HepG2 (cell line): Measurements from ENCODE around the gene NET1. TPM values are rescaled to one million over a fixed set of nuclear protein-coding genes. Genes with fewer than 3 reads are reported as not detected.

ENCODE experiments used
- ATAC-seq: fragments of 200-7000 bp; cut with Tn5 transposase; 3 replicates; pipeline ENCODE4 v1.9.1; 2020; ENCODE audit warnings: mild to moderate bottlenecking, moderate library complexity
- BruUV-seq: library from RNA; stranded (reverse); fragments of 400-500 nt; replicated peaks from 2 replicates; lab custom pipeline; 2021; lab: Mats Ljungman, UMichigan
- CTCF ChIA-PET: fragments of 300-600 bp; formaldehyde crosslinking; extraction: SDS; loops from one replicate; lab custom pipeline; 2021; ENCODE audit warnings: low total read pairs, inconsistent platforms, low intra/inter-chr PET ratio; lab: Yijun Ruan, JAX
- POLR2A ChIA-PET: fragments of 350-600 bp; sonication (Branson Sonifier 250); formaldehyde crosslinking; loops from one replicate; lab custom pipeline; 2020; ENCODE audit warnings: antibody characterized with exemption, inconsistent platforms; lab: Yijun Ruan, JAX
- DNase-seq: peaks from one replicate; pipeline ENCODE4 v3.0.0-alpha.2; 2015; ENCODE audit warnings: low spot score
- FAIRE-seq: peaks from 3 replicates; lab custom pipeline; 2011; peaks lifted over from hg19 to GRCh38; lab: Jason Lieb, UNC
- H2AFZ ChIP-seq: one replicate; pipeline ENCODE4 v1.6.1; 2011; ENCODE audit warnings: low read length, inconsistent platforms
- H3K27ac ChIP-seq: fragments of 300-600 bp; 3 replicates; pipeline ENCODE4 v1.8.0; 2011; ENCODE audit warnings: mixed run types, mild to moderate bottlenecking, mixed read lengths, low read length, inconsistent platforms; ENCODE audit not compliant: insufficient read depth; ENCODE audit errors: extremely low read length
- H3K27me3 ChIP-seq, 2 experiments: fragments of 200-600 bp in 1 of 2; 2 replicates in 1 of 2; 3 replicates in 1 of 2; pipeline versions ENCODE4 v1.6.0 to v1.8.0; 2011; ENCODE audit warnings: low read length in 2 of 2, mild to moderate bottlenecking in 2 of 2, moderate library complexity in 2 of 2, inconsistent platforms in 1 of 2; ENCODE audit not compliant: insufficient read depth in 2 of 2, control insufficient read depth in 1 of 2
- H3K36me3 ChIP-seq, 2 experiments: fragments of 200-600 bp in 1 of 2; replicated peaks in 1 of 2; 2 replicates in 1 of 2; 3 replicates in 1 of 2; pipeline versions ENCODE4 v1.5.1 to v1.8.0; 2011; ENCODE audit warnings: low read length in 2 of 2, inconsistent platforms in 1 of 2; ENCODE audit not compliant: insufficient read depth in 2 of 2, control insufficient read depth in 1 of 2
- H3K4me1 ChIP-seq: 2 replicates; pipeline ENCODE4 v1.5.1; 2012; ENCODE audit warnings: low read length, inconsistent platforms; ENCODE audit not compliant: insufficient read depth
- H3K4me2 ChIP-seq: 2 replicates; pipeline ENCODE4 v1.6.0; 2011; ENCODE audit warnings: low read depth, low read length, inconsistent platforms
- H3K4me3 ChIP-seq, 3 experiments: fragments of 200-600 bp in 1 of 3; sonication (generic), shearing (Covaris generic) in 1 of 3; replicated peaks in 1 of 3; 2 replicates each; pipeline ENCODE4 v1.5.1; 2011 to 2016; ENCODE audit warnings: low read length in 3 of 3, inconsistent platforms in 2 of 3, low read depth in 2 of 3, mild to moderate bottlenecking in 2 of 3, control low read depth in 1 of 3, mixed read lengths in 1 of 3; ENCODE audit not compliant: insufficient read depth in 1 of 3
- H3K79me2 ChIP-seq: one replicate; pipeline ENCODE4 v1.6.1; 2011; ENCODE audit warnings: low read length, inconsistent platforms; ENCODE audit not compliant: insufficient read depth
- H3K9ac ChIP-seq: 2 replicates; pipeline ENCODE4 v1.6.0; 2011; ENCODE audit warnings: mild to moderate bottlenecking, low read depth, low read length, inconsistent platforms; ENCODE audit not compliant: insufficient read depth
- H3K9me3 ChIP-seq: 2 replicates; pipeline ENCODE4 v1.5.1; 2012; ENCODE audit warnings: mild to moderate bottlenecking, low read length
- H4K20me1 ChIP-seq: 2 replicates; pipeline ENCODE4 v1.6.0; 2011; ENCODE audit warnings: inconsistent platforms, mild to moderate bottlenecking, low read length, moderate library complexity; ENCODE audit not compliant: insufficient read depth
- ARID4A ChIP-seq: sonication (generic); formaldehyde crosslinking; IDR thresholded peaks from 2 replicates; pipeline ENCODE4 v1.5.0; 2020; ENCODE audit warnings: mild to moderate bottlenecking, missing genetic modification reagents, borderline replicate concordance
- HOXA9 ChIP-seq: sonication (generic); formaldehyde crosslinking; IDR thresholded peaks from 2 replicates; pipeline ENCODE4 v1.8.1; 2022; ENCODE audit warnings: missing genetic modification reagents, mild to moderate bottlenecking, moderate library complexity, borderline replicate concordance
- KDM5A ChIP-seq: fragments of 200-600 bp; sonication (generic); IDR thresholded peaks from 2 replicates; pipeline ENCODE4 v1.7.0; 2018; ENCODE audit warnings: antibody characterized with exemption, mild to moderate bottlenecking, low read length, borderline replicate concordance
- MED13 ChIP-seq: sonication (generic); formaldehyde crosslinking; IDR thresholded peaks from 2 replicates; pipeline ENCODE4 v1.5.0; 2020; ENCODE audit warnings: missing genetic modification reagents
- MED8 ChIP-seq: sonication (generic); formaldehyde crosslinking; IDR thresholded peaks from 2 replicates; pipeline ENCODE4 v1.8.1; 2023; ENCODE audit warnings: mild to moderate bottlenecking, missing genetic modification reagents; ENCODE audit not compliant: insufficient replicate concordance
- NFIB ChIP-seq: sonication (generic); formaldehyde crosslinking; IDR thresholded peaks from 2 replicates; pipeline ENCODE4 v1.9.0; 2021; ENCODE audit warnings: missing genetic modification reagents, mild to moderate bottlenecking, borderline replicate concordance
- NR2F6 ChIP-seq, 2 experiments: IDR thresholded peaks; 2 replicates each; pipeline ENCODE4 v1.6.1; 2016; ENCODE audit warnings: antibody characterized with exemption in 1 of 2, mild to moderate bottlenecking in 1 of 2
- RFX3 ChIP-seq: IDR thresholded peaks from 2 replicates; pipeline ENCODE4 v1.6.1; 2016; ENCODE audit warnings: missing biosample characterization, missing genetic modification reagents
- SIN3B ChIP-seq: fragments of 150-350 bp; IDR thresholded peaks from 2 replicates; pipeline ENCODE4 v1.6.1; 2014; ENCODE audit warnings: low read length
- YY1 ChIP-seq: IDR thresholded peaks from 2 replicates; pipeline ENCODE4 v1.6.1; 2011; ENCODE audit warnings: low read length, low read depth, moderate library complexity, mild to moderate bottlenecking; ENCODE audit not compliant: insufficient read depth, insufficient replicate concordance
- ZNF33A ChIP-seq: sonication (generic); formaldehyde crosslinking; IDR thresholded peaks from 2 replicates; pipeline ENCODE4 v1.5.1; 2020; ENCODE audit warnings: missing genetic modification reagents, mild to moderate bottlenecking, moderate library complexity, borderline replicate concordance
- ZNF569 ChIP-seq: sonication (generic); formaldehyde crosslinking; IDR thresholded peaks from 2 replicates; pipeline ENCODE4 v1.5.0; 2020; ENCODE audit warnings: mild to moderate bottlenecking, missing genetic modification reagents, moderate library complexity, borderline replicate concordance
- ZNF614 ChIP-seq: IDR thresholded peaks from 2 replicates; pipeline ENCODE4 v1.6.1; 2018; ENCODE audit warnings: missing biosample characterization, missing genetic modification reagents, inconsistent platforms, borderline replicate concordance
- ZNF615 ChIP-seq: sonication (generic); formaldehyde crosslinking; IDR thresholded peaks from 2 replicates; pipeline ENCODE4 v1.5.0; 2020; ENCODE audit warnings: mild to moderate bottlenecking, missing genetic modification reagents, borderline replicate concordance
- ZNF790 ChIP-seq: sonication (generic); formaldehyde crosslinking; IDR thresholded peaks from 2 replicates; pipeline ENCODE4 v1.8.0; 2022; ENCODE audit warnings: missing genetic modification reagents, mild to moderate bottlenecking, borderline replicate concordance
- WGBS: methylation state at CpG from one replicate; pipeline ENCODE4 v1.1.6; 2017; ENCODE audit warnings: low lambda C conversion rate; 5-methylcytosine and 5-hydroxymethylcytosine counted together
- in situ Hi-C: cut with HindIII; loops from 2 replicates; pipeline ENCODE4 v1.10.0; 2017; ENCODE audit warnings: low pct_unique_long_range_greater_than_20kb; ENCODE audit not compliant: extremely low pct_ligation_motif_present
- intact Hi-C: fragments of 100-400 bp; cut with micrococcal nuclease; formaldehyde crosslinking; loops from one replicate; pipeline ENCODE4 v1.10.0; 2022; ENCODE audit not compliant: unreplicated experiment
- polyA plus RNA-seq, 8 experiments: library from polyadenylated mRNA; depleted of rRNA in 3 of 8; stranded (reverse) in 7 of 8; unstranded in 1 of 8; fragments of >200 nt; fragmentation: Illumina TruSeq in 4 of 8; extraction: Trizol in 4 of 8; gene quantifications; 2 replicates each; pipeline versions ENCODE4 v1.2.1 to v1.2.3, GENCODE V29; 2011 to 2016; ENCODE audit warnings: low read depth in 4 of 8, missing spikeins in 1 of 8, mixed read lengths in 1 of 8; ENCODE audit not compliant: insufficient read depth in 1 of 8
- total RNA-seq, 5 experiments: library from RNA; depleted of rRNA; stranded (reverse); fragments of >200 nt; fragmentation: Illumina TruSeq; extraction: Trizol; gene quantifications; 2 replicates each; pipeline ENCODE4 v1.2.3, GENCODE V29; 2016; ENCODE audit warnings: low read depth in 1 of 5

The NET1 gene
- total and polyA plus RNA-seq, 2 of the 13 experiments (the other 11 are each of a cell fraction or from before 2014, with no cell fraction given) = 48.1 to 65.8 TPM

- H3K9ac ChIP-seq = no peak overlapping the region
- peaks cover 7% of the 10 kb centered on the region for H3K9me3 ChIP-seq
- H3K27ac ChIP-seq = no peak overlapping the region
- FAIRE-seq = no peak
- intact Hi-C loops = no loop called here
- no TSS peak for BruUV-seq
- peaks cover 5 to 7% of the 10 kb centered on the region in 2 experiments; a peak in 3 of 5 replicates for H3K27me3 ChIP-seq
- H3K4me2 ChIP-seq = no peak overlapping the region
- no peak for TF ChIP-seq MED13 (CRISPR knock-in tag)
- TF ChIP-seq RFX3 (CRISPR knock-in tag) = no peak
- no peak for TF ChIP-seq KDM5A
- TF ChIP-seq ZNF614 (CRISPR knock-in tag) = no peak
- TF ChIP-seq YY1 = no peak
- TF ChIP-seq ZNF569 (CRISPR knock-in tag) = no peak
- TF ChIP-seq ZNF790 (CRISPR knock-in tag) = no peak
- no peak for TF ChIP-seq HOXA9 (CRISPR knock-in tag)
- no peak for TF ChIP-seq SIN3B
- no peak for TF ChIP-seq ARID4A (CRISPR knock-in tag)
- no peak for TF ChIP-seq MED8 (CRISPR knock-in tag)
- no peak for TF ChIP-seq NFIB (CRISPR knock-in tag)
- TF ChIP-seq ZNF33A (CRISPR knock-in tag) = no peak
- no peak for TF ChIP-seq NR2F6 (IDR thresholded peaks at IDR 0.05)
- no peak for TF ChIP-seq NR2F6 (CRISPR knock-in tag; IDR thresholded peaks at IDR 0.05)
- no peak for TF ChIP-seq ZNF615 (CRISPR knock-in tag)
- H3K79me2 ChIP-seq = no peaks in the 10 kb centered on the region
- H2AFZ ChIP-seq = no peak overlapping the region
- DNase-seq = no peak
- in situ Hi-C loops = loop anchor here (25.0 kb wide), 1 partner anchor 559 kb away; the partner anchor contains the start of gene AKR1E2
- H3K36me3 ChIP-seq = no peaks in the 10 kb centered on the region
- CTCF ChIA-PET = no interaction called here
- H4K20me1 ChIP-seq = no peaks in the 10 kb centered on the region
- POLR2A ChIA-PET = no interaction called here
- no peak for ATAC-seq
- no peak overlapping the region for H3K4me3 ChIP-seq
- peaks cover 8% of the 10 kb centered on the region; the same call in 1 of the 2 replicates for H3K4me1 ChIP-seq
- 87% methylated on average over 12 of the region's 12 CpGs for WGBS
Observed at GRCh38 chr10:5396556-5397300, 15.6 kb upstream of the NET1 start.
